ENCODE data around the gene EIF2D. TPM values are rescaled to one million over a fixed set of nuclear protein-coding genes. Genes with fewer than 3 reads are reported as not detected.

Gene EIF2D
- total and polyA plus RNA-seq, 9 of the 15 experiments (the other 6 are each of a cell fraction or from before 2014, with no cell fraction given), result 81.1 to 138 (median 93.9) TPM

GRCh38 chr1:206635978-206636345, 23.7 kb upstream of the EIF2D start (continued):
- TF ChIP-seq JUND (IDR thresholded peaks at IDR 0.05; ENCODE audit: borderline replicate concordance, low read depth, low read length), result no peak
- TF ChIP-seq JUND (tag; IDR thresholded peaks at IDR 0.05; ENCODE audit: borderline replicate concordance, low read depth, low read length), result no peak
- no peak for TF ChIP-seq KAT7 (CRISPR knock-in tag; IDR thresholded peaks at IDR 0.05; ENCODE audit: borderline replicate concordance)
- TF ChIP-seq ZBTB26 (CRISPR knock-in tag; IDR thresholded peaks at IDR 0.05), result no peak
- no peak for TF ChIP-seq FOXA3 (CRISPR knock-in tag; conservative IDR thresholded peaks at IDR 0.05 in 1 of 2, IDR thresholded peaks at IDR 0.05 in 1 of 2)
- 0 out of 2 replicates have a peak, but pooled peaks have one; percentile 45 for TF ChIP-seq BRD4 (IDR thresholded peaks at IDR 0.05)
- TF ChIP-seq ZNF639 (CRISPR knock-in tag; conservative IDR thresholded peaks at IDR 0.05 in 1 of 2, IDR thresholded peaks at IDR 0.05 in 1 of 2), result no peak
- no peak for TF ChIP-seq RBM34 (IDR thresholded peaks at IDR 0.05; ENCODE audit: borderline replicate concordance, insufficient read depth, low read length)
- no peak for TF ChIP-seq ARID2 (IDR thresholded peaks at IDR 0.05)
- TF ChIP-seq CCNT2 (IDR thresholded peaks at IDR 0.05; ENCODE audit: borderline replicate concordance, extremely low read depth, insufficient read length, low read depth, low read length), result no peak
- TF ChIP-seq PREB (CRISPR knock-in tag; IDR thresholded peaks at IDR 0.05), result no peak
- TF ChIP-seq NR3C1 (CRISPR knock-in tag; IDR thresholded peaks at IDR 0.05), result no peak
- TF ChIP-seq RBM25 (IDR thresholded peaks at IDR 0.05; ENCODE audit: low read depth, low read length, severe bottlenecking), result no peak
- peak; percentile 57 for TF ChIP-seq CHD4 (IDR thresholded peaks at IDR 0.05; ENCODE audit: insufficient read depth, insufficient replicate concordance, low read depth, low read length, poor library complexity, severe bottlenecking)
- no peak for TF ChIP-seq NCOA2 (IDR thresholded peaks at IDR 0.05; ENCODE audit: partially characterized antibody in 2 of 2)
- TF ChIP-seq PTRF (tag; IDR thresholded peaks at IDR 0.05), result no peak
- no peak for TF ChIP-seq CREBBP (IDR thresholded peaks at IDR 0.05; ENCODE audit: low read depth, low read length)
- no peak for TF ChIP-seq SP2 (IDR thresholded peaks at IDR 0.05; ENCODE audit: extremely low read depth, low read depth, low read length, poor library complexity, severe bottlenecking)
